HL-60/S4 treated with retinoic acid at 250 ng/mL for 4 days and 3 days (cell line): Measurements from ENCODE around the gene A2M.

Experiments
- in situ Hi-C: fragments of 300-500 bp; cut with MboI; formaldehyde crosslinking; loops from 2 replicates; pipeline ENCODE4 v1.7.0; 2022; ENCODE audit warnings: low sequenced_read_pairs

A2M gene

DNA sequence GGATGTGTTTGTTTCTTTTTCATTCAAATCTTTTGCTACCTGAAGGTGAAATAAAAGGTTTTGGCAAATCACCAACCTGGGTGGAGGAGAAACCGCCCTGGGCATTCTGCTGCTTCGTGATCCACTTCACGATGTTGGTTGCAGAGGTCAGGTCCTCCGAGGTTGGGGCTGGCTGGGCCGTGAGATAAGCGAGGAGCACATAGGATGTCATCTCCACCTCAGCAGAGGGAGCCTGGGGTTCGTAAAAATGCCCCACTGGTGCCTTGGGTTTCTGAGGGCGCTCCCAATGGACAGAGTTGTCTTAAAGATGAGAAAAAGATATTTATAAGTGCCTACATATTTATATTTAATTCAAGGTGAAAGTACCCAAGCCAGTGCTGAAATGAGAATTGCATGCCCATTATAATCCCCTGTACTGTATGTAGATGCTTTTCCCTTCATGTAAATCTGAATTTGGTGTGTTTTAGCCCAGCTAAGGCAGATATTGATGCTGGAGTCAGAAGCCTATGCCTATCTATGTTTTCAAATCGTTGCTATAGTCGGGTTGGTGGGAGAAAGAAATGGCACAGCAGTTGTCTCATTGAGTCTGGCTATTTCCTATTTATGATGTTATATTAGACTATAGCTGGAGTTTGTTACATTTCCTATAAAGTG is 41.1 kb downstream of the A2M start:
- in situ Hi-C loops, result no loop called here

DNA sequence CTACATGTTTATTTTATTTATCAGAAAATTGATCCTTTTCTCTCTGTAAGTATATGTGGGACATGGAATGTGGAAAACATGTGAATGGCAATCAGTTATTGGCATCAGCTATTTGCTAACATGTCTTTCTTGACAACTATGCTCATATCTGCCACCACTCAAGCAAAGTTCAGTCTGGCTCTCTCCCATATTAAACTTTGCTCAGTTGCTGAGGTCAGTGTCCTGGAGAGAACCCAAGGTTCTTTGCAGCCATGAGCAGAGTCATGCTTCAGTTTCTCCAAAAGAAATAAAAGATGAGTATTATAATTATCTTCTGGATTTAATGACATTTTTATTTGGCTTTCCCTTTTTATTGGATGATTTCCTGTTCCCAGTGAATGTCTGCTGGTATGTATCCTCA is 42.6 kb downstream of the A2M start:
- in situ Hi-C loops, result no loop called here

DNA sequence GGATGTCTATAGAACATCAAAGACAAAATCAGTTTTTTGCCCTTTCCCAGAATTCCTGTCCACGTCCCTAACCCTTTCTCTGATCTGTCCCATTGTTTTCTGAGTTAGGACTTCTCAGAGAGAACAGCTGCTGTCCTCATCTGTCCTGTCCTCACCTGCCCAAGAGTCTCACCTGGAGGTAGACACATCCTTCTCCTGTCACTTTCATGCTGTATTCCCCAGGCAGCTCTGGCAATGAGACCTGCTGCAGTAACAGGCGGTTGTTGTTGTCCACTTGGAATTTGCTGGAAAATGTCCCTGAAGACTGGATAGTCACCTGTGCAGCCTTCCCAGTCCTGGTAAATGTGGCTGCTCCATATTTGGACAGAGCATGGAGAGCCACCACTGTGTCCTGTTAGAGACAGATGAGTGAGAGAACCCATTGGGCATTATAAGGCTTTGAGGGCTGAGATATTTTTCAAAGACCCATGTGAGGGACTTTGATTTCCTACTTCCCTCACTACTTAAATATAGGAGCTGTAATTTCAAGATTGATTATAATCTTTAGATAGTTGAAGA is 43.2 kb downstream of the A2M start:
- in situ Hi-C loops, result no loop called here

GRCh38 chr12:9071969-9072368 is 43.8 kb downstream of the A2M start:
- in situ Hi-C loops, result no loop called here

GRCh38 chr12:9071518-9071917 is 44.2 kb downstream of the A2M start:
- in situ Hi-C loops, result no loop called here

DNA sequence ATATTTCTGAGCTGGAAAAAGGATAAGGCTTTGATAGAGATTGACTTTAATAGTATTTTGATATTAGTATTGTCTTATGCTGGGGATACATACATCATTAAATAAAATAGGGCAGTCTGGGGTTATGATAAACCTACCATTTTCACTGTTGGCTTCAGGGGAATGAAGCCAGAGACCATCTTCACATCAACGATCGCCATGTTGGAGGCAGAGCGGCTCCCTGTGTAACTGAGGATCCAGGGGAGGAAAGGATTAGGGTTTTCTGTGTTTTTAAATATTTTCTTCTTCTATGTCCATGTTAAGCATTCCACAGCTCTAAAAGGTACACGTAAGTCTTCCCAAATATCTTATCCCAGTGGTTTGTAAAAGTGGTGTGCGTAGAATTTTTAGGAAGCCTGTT is 45.4 kb downstream of the A2M start:
- in situ Hi-C loops, result no loop called here

GRCh38 chr12:9068600-9068999 is 47.1 kb downstream of the A2M start:
- in situ Hi-C loops, result no loop called here

- in situ Hi-C loops, result no loop called here
Observed at GRCh38 chr12:9068086-9068485, 47.6 kb downstream of the A2M start.

GRCh38 chr12:9066755-9067423 is 48.8 kb downstream of the A2M start:
- in situ Hi-C loops, result no loop called here

GRCh38 chr12:9066183-9066623 is 49.5 kb downstream of the A2M start:
- in situ Hi-C loops, result no loop called here

DNA sequence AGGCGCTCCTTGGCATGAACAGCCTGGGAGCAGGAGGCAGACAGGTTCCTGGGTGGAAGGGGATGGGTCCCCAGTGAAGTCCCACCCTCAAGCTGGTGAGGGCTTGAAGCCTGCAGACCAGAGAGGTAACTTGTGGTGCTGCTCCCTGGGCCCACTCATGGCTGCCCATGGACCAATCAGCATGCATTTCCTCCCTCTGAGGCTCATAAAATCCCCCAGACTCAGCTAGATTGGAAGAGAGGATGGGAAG is 50.2 kb downstream of the A2M start:
- in situ Hi-C loops, result no loop called here

DNA sequence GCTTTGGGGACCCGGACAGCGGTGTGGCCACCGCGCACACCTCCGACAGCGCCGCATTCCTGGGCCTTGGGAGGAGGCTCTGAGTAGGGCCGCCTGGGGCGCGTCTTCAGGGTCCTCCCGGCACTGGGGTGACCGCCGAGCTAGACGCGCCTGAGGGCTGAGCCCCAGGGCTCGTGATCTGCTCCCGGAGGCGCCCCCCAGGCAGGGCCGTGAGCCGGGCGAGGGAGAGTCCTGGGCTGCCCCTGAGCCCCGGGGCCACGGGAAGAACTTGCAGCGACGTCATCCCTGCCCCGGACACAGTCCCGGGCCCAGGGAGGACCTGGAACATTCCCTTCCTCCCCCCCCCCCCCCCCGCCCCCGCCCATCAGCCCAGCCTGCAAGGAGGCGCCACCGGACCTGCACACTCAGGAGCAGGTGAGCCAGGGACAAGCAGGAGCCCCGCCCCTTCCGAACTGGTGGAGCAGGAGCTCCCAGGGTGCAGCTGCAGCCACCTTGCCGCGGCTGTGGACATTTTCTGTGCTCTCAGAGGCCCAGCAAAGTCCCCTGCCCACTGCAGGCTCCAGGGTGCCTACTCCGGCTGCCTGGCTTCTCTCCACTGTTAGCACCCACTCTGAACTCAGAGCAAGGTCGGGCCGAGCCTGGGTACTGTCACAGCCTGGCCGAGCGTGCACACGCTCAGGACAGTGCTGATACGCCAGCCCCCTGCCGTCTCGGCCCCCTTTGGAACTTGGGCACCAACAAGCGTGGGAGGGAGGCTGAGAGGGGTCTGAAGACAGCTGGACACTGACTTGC is 50.7 kb downstream of the A2M start:
- in situ Hi-C loops, result no loop called here

DNA sequence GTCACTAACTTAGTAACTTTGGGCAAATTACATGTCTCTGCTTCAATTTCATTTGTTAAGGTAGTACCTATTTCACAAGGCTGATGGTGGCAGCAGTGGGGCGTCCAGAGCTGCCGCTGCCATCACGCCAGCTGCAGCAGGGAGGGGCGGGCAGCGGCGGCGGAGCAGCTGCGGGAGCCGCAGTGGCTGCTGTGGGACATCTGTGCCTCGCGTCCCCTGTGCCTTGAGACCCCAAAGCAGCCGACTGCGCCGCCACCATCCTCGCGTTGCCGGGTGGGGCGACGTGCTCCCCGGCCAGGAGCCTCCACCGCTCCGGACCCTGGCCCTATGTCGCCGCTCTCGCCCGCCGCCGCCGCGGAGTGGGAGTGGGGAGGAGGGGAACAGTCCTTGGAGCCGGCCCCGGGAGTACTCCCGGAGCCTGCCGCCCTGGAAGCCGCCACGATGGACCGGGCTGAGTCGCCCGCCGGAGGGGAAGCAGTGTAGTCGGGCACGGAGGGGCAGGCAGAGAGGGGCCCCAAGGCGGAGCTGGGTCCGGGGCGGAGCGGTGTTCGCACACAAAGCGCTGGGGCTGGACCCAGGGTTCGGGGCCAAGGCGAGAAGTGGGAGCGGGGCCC is 51.4 kb downstream of the A2M start:
- in situ Hi-C loops, result no loop called here

DNA sequence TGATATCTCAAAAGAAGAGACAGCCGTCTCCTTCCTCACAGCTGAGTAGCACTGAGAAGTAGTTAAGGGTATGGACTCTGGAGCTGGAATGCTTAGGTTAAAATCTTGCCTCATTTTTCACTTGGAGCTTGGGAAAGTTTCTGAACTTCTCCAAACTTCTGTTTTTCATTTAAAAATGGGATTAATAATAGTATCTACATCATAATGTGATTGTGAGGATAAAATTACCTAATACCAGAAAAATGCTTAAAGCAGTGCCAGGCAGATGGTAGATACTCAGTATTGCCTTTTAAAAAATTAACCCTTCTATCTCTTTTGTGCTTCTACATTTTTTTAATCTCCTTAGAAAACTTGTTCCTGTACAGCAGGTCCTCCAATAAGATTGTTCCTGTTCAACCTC is 63.1 kb downstream of the A2M start:
- in situ Hi-C loops, result no loop called here

- in situ Hi-C loops, result no loop called here
Observed at GRCh38 chr12:9051158-9051550, 64.6 kb downstream of the A2M start.

- in situ Hi-C loops, result no loop called here
Observed at GRCh38 chr12:9050521-9051157, 65.1 kb downstream of the A2M start.

DNA sequence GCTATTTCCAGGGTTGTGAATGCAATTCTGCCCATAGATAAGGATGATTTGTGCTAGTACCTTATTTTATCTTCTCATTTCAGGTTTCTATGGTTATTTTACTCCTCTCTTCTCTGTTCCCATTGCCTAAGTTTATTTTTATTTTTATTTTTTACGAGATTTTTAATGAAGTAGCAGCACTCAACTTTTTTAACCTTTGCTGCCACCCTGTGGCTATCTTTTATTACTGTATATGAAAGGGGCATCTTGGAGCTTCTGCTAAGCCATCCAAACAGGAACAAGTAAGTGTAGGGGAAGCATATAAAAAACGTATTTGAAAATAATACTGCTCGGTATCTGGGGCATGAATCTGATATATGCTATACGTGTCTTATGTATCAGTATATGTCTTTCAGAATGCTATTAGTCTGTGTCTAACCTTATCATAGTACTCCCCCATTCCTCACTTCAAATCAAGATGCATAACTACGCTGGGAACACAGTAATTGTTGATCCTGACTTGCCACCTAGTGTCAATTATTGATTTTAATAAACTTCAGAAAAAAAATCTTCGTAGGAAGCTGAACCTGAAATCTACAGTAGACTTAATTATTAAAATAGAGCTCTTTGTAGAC is 66.1 kb downstream of the A2M start:
- in situ Hi-C loops, result loop anchor here (10.0 kb wide), 1 partner anchor 365 kb away; no protein-coding TSS in a partner anchor

GRCh38 chr12:9048930-9049329 is 66.8 kb downstream of the A2M start:
- in situ Hi-C loops, result loop anchor here (10.0 kb wide), 1 partner anchor 364 kb away; no protein-coding TSS in a partner anchor

DNA sequence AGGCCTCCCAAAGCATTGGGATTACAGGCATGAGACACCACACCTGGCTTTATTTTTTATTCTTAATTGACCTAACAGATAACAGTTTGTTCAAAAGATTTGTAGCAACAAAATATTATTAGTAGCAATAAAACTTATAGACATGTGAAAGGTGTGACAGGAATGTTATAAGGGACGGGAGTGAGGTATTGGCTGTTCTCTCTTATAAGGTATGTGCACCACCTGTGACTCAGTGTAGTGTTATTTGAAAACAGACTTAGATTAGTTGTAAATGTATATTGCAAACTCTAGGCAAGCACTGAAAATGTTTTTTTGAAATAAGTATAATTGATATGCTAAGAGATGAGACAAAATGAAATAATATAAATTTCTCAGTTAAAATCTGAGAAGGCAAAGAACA is 68.6 kb downstream of the A2M start:
- in situ Hi-C loops, result loop anchor here (10.0 kb wide), 1 partner anchor 362 kb away; no protein-coding TSS in a partner anchor

- in situ Hi-C loops, result loop anchor here (10.0 kb wide), 1 partner anchor 359 kb away; no protein-coding TSS in a partner anchor
Observed at GRCh38 chr12:9043766-9044165, 72.0 kb downstream of the A2M start.
